SJCRH30 (cell line): ENCODE data around the gene NPBWR2. TPM values are rescaled to one million over a fixed set of nuclear protein-coding genes. Genes with fewer than 3 reads are reported as not detected.
A peak's percentile ranks its signal among the peaks of the same experiment; 100 is the strongest.
"Not testable (repeated sequence)": the region's sequence is repeated elsewhere in the genome, so short reads cannot be mapped to it uniquely, and the experiment has no call there.

ENCODE experiments used
- DNase-seq, 2 experiments: peaks; one replicate each; pipeline ENCODE4 v3.0.0-alpha.2; 2015 to 2020
- H3K27ac ChIP-seq: fragments of 250-450 bp; sonication (Bioruptor Pico); 2 replicates; pipeline ENCODE4 v1.5.1; 2020; ENCODE audit warnings: mild to moderate bottlenecking, moderate library complexity
- H3K27me3 ChIP-seq: fragments of 250-450 bp; sonication (Bioruptor Pico); 2 replicates; pipeline ENCODE4 v1.5.1; 2020; ENCODE audit warnings: mild to moderate bottlenecking, moderate library complexity
- H3K36me3 ChIP-seq: fragments of 250-450 bp; sonication (Bioruptor Pico); 2 replicates; pipeline ENCODE4 v1.5.1; 2020; ENCODE audit warnings: mild to moderate bottlenecking, moderate library complexity
- H3K4me1 ChIP-seq: fragments of 250-450 bp; sonication (Bioruptor Pico); 2 replicates; pipeline ENCODE4 v1.5.1; 2020; ENCODE audit warnings: mild to moderate bottlenecking, moderate library complexity
- H3K4me3 ChIP-seq: fragments of 250-450 bp; sonication (Bioruptor Pico); 2 replicates; pipeline ENCODE4 v1.5.1; 2020; ENCODE audit warnings: mild to moderate bottlenecking, moderate library complexity
- H3K9me3 ChIP-seq: fragments of 250-450 bp; sonication (Bioruptor Pico); replicated peaks from 2 replicates; pipeline ENCODE4 v1.5.1; 2020; ENCODE audit warnings: mild to moderate bottlenecking, moderate library complexity
- total RNA-seq: library from RNA; depleted of rRNA; stranded (reverse); fragments of >200 nt; shearing (Covaris generic); gene quantifications from 2 replicates; pipeline ENCODE4 v1.2.3, GENCODE V29; 2014

NPBWR2 gene
- total RNA-seq, 1 experiment from 2014 or later: not detected

- H3K4me1 ChIP-seq: no peaks in the 10 kb centered on the region
- no peak overlapping the region for H3K27ac ChIP-seq
- H3K36me3 ChIP-seq: no peaks in the 10 kb centered on the region
- H3K27me3 ChIP-seq: peaks cover 28% of the 10 kb centered on the region
- no peak overlapping the region for H3K4me3 ChIP-seq
- H3K9me3 ChIP-seq: no peaks in the 10 kb centered on the region
- DNase-seq: peak in 1 of 2 experiments; percentile 1
These were observed 28.8 kb upstream of the NPBWR2 start for GRCh38 chr20:64136004-64136710.

GRCh38 chr20:64134744-64135143, 27.4 kb upstream of the NPBWR2 start:
- not testable (repeated sequence) for H3K4me3 ChIP-seq, DNase-seq, H3K9me3 ChIP-seq, H3K36me3 ChIP-seq, H3K4me1 ChIP-seq, H3K27ac ChIP-seq
- H3K27me3 ChIP-seq: peaks cover 14% of the 10 kb centered on the region

GRCh38 chr20:64133951-64134407, 26.6 kb upstream of the NPBWR2 start:
- DNase-seq: peak in 1 of 2 experiments; percentile 21
- Histone ChIP-seq H3K4me3 (no peak overlapping the region), H3K9me3 (no peaks in the 10 kb centered on the region), H3K27ac (no peak overlapping the region), H3K27me3 (peaks cover 9% of the 10 kb centered on the region), H3K36me3 (no peaks in the 10 kb centered on the region), H3K4me1 (no peaks in the 10 kb centered on the region)

- 0 out of 2 replicates have a peak, but pooled peaks cover under 1% of the 10 kb centered on the region for H3K27me3 ChIP-seq
- peak; percentile 17 to 25 for DNase-seq
These were observed 24.0 kb upstream of the NPBWR2 start for GRCh38 chr20:64131406-64131805.

GRCh38 chr20:64130876-64131275, 23.5 kb upstream of the NPBWR2 start:
- no peak overlapping the region for H3K4me3 ChIP-seq
- no peaks in the 10 kb centered on the region for H3K4me1 ChIP-seq
- H3K27ac ChIP-seq: no peak overlapping the region
- no peaks in the 10 kb centered on the region for H3K9me3 ChIP-seq
- no peaks in the 10 kb centered on the region for H3K36me3 ChIP-seq
- peak in 1 of 2 experiments; percentile 0 for DNase-seq
- H3K27me3 ChIP-seq: no peaks in the 10 kb centered on the region

More at GRCh38 chr20:64131406-64131805, 24.0 kb upstream of the NPBWR2 start:
- Histone ChIP-seq H3K9me3 (no peaks in the 10 kb centered on the region), H3K36me3 (no peaks in the 10 kb centered on the region), H3K4me3 (no peak overlapping the region), H3K27ac (no peak overlapping the region), H3K4me1 (no peaks in the 10 kb centered on the region)

DNA sequence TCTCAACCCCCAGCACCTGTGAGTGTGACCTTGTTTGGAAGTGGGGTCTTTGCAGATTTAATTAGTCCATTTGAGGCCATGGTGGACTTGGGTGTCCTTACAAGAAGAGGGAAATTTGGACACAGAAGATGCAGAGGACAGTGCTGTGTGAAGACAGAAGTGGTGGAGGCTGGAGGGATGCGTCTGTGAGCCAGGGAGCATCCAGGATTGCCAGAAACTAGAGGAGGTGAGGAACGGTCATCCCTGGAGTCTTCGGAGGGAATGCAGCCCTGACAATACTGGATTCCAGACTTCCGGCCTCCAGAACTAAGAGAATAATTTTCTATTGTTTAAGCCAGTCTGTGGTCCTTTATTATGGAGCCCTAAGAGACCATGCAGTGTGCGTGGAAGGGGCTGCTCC, 22.9 kb upstream of the NPBWR2 start:
- H3K27me3 ChIP-seq: no peaks in the 10 kb centered on the region
- DNase-seq: peak in 1 of 2 experiments; percentile 0
- no peaks in the 10 kb centered on the region for H3K4me1 ChIP-seq
- H3K27ac ChIP-seq: no peak overlapping the region
- H3K9me3 ChIP-seq: no peaks in the 10 kb centered on the region
- H3K4me3 ChIP-seq: no peak overlapping the region
- H3K36me3 ChIP-seq: no peaks in the 10 kb centered on the region

DNA sequence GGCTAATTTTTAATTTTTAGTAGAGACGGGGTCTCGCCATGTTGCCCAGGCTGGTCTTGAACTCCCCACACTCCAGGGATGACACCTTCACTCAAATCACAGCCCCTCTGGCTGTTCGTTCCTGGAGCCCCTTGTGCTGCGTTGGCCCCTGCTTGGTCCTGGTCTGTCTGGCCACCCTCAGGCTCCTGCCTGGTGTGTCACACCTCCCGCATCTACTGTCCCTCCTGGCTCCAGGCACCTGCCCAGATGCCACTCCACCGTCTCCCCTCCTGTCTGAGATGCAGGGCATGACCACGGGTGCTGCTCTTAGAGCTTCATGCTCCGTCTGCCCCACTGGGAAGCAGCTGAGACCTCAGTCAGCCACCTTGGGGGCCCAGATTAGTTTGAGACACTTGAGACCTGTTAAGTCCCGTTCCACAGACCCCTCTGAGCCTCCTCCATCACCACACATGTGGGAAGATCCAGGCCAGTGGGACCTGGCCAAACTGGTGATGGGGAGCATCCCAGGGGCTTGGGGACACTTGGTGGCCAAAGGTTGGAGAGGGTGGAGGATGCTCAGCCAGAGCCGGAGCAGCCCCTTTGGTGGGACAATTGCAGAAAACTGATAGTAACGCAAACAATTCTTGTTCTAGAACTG, 21.9 kb upstream of the NPBWR2 start:
- peak in 1 of 2 experiments; percentile 1 for DNase-seq
- no peaks in the 10 kb centered on the region for H3K36me3 ChIP-seq
- H3K9me3 ChIP-seq: no peaks in the 10 kb centered on the region
- no peak overlapping the region for H3K27ac ChIP-seq
- H3K27me3 ChIP-seq: no peaks in the 10 kb centered on the region
- H3K4me3 ChIP-seq: no peak overlapping the region
- H3K4me1 ChIP-seq: no peaks in the 10 kb centered on the region

- H3K4me1 ChIP-seq, DNase-seq, H3K9me3 ChIP-seq, H3K36me3 ChIP-seq, H3K27ac ChIP-seq, H3K4me3 ChIP-seq: not testable (repeated sequence)
- H3K27me3 ChIP-seq: peaks cover 11% of the 10 kb centered on the region; the same call in 1 of the 2 replicates
These were observed 16.2 kb upstream of the NPBWR2 start for GRCh38 chr20:64123517-64123916.

DNA sequence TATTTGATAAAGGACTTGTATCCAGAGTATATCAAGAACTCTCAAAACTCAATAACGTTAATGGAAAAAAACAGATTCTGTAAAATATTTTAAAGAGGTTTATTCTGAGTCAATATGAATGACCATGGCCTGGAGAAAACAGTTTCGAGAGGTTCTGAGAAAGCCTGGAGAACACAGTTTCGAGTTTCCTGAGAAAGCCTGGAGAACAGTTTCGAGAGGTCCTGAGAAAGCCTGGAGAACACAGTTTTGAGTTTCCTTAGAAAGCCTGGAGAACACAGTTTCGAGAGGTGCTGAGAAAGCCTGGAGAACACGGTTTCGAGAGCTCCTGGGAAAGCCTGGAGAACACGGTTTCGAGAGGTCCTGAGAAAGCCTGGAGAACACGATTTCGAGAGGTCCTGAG, 15.6 kb upstream of the NPBWR2 start:
- not testable (repeated sequence) for H3K27ac ChIP-seq, DNase-seq, H3K4me3 ChIP-seq, H3K4me1 ChIP-seq, H3K36me3 ChIP-seq, H3K9me3 ChIP-seq
- H3K27me3 ChIP-seq: peaks cover 11% of the 10 kb centered on the region; the same call in 1 of the 2 replicates

GRCh38 chr20:64121586-64121985, 14.2 kb upstream of the NPBWR2 start:
- Histone ChIP-seq H3K4me3 (no peak overlapping the region), H3K27me3 (peaks cover 11% of the 10 kb centered on the region; the same call in 1 of the 2 replicates), H3K27ac (no peak overlapping the region), H3K4me1 (no peaks in the 10 kb centered on the region), H3K9me3 (no peaks in the 10 kb centered on the region), H3K36me3 (no peaks in the 10 kb centered on the region)
- DNase-seq: no peak

GRCh38 chr20:64119681-64120341, 12.4 kb upstream of the NPBWR2 start:
- Histone ChIP-seq H3K27ac (no peak overlapping the region), H3K4me1 (no peaks in the 10 kb centered on the region), H3K9me3 (no peaks in the 10 kb centered on the region), H3K4me3 (no peak overlapping the region), H3K36me3 (no peaks in the 10 kb centered on the region), H3K27me3 (peaks cover 17% of the 10 kb centered on the region)
- peak; percentile 3 to 18 for DNase-seq

DNA sequence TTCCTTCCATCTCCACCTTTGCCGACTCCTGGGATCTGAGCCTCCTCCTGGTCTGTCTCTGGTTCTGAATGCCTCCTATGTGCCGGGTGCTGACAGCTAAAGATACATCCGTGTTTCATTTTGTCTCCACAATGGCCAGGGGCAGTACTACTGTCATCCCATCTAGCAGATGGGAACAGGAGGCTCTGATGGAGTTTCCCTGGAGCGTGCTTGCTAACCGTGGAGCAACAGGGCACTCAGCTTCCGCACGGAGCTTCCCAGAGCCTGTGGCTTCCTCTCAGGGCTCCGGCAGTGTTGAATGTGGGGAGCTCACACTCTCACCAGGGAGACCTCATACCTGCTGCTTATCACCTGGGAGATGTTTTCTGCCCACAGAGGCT, 11.9 kb upstream of the NPBWR2 start:
- Histone ChIP-seq H3K27me3 (peaks cover 17% of the 10 kb centered on the region), H3K4me3 (no peak overlapping the region), H3K4me1 (no peaks in the 10 kb centered on the region), H3K9me3 (no peaks in the 10 kb centered on the region), H3K36me3 (no peaks in the 10 kb centered on the region), H3K27ac (no peak overlapping the region)
- peak in 1 of 2 experiments; percentile 25 for DNase-seq

DNA sequence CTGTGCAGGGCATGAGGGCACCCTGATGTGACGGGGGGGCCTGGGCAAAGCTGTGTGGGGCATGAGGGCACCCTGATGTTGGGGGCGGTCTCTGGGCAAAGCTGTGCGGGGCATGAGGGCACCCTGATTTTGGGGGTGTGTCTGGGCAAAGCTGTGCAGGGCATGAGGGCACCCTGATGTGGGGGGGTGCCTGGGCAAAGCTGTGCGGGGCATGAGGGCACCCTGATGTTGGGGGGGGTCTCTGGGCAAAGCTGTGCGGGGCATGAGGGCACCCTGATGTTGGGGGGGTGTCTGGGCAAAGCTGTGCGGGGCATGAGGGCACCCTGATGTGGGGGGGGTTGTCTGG, 10.0 kb upstream of the NPBWR2 start:
- not testable (repeated sequence) for H3K27ac ChIP-seq, DNase-seq, H3K36me3 ChIP-seq, H3K4me1 ChIP-seq, H3K9me3 ChIP-seq, H3K4me3 ChIP-seq
- peaks cover 34% of the 10 kb centered on the region for H3K27me3 ChIP-seq

DNA sequence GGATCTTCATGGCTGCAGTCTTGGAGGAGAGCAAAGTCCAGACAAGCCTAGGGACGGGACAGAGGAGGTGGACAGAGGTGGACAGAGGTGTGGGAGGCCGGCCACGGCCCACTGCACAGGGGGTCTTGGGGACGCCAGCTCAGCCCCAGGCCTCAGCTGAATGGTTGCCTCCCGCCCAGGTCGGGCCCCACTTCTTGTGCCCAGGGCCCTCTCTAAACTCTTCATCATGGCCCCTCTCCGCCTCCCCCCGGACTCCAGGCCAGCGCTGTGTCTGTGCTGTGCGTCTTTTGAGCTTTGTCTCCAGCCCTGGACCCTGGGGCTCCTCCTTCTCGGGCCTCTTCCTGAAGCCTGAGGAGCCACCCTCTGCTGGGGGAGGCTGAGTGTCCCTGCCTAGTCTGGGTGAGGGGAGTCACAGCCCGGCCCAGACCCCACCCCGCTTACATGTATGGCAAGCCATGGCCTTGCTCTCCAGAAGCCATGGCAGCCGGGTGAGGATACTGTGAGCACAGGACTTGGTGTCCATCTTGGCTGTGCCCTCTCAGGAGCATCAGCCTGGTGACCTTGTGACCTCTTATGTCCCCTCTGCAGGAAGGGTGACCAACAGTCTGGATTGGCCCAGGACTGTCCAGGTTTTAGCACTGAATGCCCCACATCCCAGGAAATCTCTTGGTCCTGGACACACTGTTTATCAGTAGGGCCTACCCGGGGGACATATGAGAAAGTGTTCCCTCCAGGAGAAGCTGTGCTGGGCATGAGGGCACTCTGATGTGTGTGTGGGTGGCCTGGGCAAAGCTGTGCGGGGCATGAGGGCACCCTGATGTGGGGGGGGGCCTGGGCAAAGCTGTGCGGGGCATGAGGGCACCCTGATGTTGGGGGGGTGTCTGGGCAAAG, 9.4 kb upstream of the NPBWR2 start:
- peaks cover 38% of the 10 kb centered on the region for H3K27me3 ChIP-seq
- H3K4me3 ChIP-seq: no peak overlapping the region
- no peak overlapping the region for H3K27ac ChIP-seq
- DNase-seq: no peak
- H3K4me1 ChIP-seq: no peaks in the 10 kb centered on the region
- H3K36me3 ChIP-seq: no peaks in the 10 kb centered on the region
- no peaks in the 10 kb centered on the region for H3K9me3 ChIP-seq
